Epithelial cell of esophagus (primary cell): ENCODE data around the gene MMADHC.

ENCODE experiments used
- DNase-seq: peaks from one replicate; pipeline ENCODE4 v3.0.0; 2010; ENCODE audit warnings: low read depth
- H3K4me3 ChIP-seq: 2 replicates; pipeline ENCODE4 v1.5.1; 2011; ENCODE audit warnings: mild to moderate bottlenecking, low read length, control low read depth
- TF ChIP-seq, protein P1 (sequence below): IDR thresholded peaks from 2 replicates; pipeline ENCODE4 v1.5.1; 2011; ENCODE audit warnings: low read depth, mild to moderate bottlenecking, low read length, control low read depth, inconsistent platforms; ENCODE audit not compliant: insufficient read depth; ENCODE audit errors: missing control alignments

Gene MMADHC

GRCh38 chr2:149587220-149587949, at the start of gene MMADHC:
Gene MMADHC (minus strand): TSS chr2:149587775. CDS start chr2:149587097, 678 bp downstream.
- TF ChIP-seq, protein P1, sequence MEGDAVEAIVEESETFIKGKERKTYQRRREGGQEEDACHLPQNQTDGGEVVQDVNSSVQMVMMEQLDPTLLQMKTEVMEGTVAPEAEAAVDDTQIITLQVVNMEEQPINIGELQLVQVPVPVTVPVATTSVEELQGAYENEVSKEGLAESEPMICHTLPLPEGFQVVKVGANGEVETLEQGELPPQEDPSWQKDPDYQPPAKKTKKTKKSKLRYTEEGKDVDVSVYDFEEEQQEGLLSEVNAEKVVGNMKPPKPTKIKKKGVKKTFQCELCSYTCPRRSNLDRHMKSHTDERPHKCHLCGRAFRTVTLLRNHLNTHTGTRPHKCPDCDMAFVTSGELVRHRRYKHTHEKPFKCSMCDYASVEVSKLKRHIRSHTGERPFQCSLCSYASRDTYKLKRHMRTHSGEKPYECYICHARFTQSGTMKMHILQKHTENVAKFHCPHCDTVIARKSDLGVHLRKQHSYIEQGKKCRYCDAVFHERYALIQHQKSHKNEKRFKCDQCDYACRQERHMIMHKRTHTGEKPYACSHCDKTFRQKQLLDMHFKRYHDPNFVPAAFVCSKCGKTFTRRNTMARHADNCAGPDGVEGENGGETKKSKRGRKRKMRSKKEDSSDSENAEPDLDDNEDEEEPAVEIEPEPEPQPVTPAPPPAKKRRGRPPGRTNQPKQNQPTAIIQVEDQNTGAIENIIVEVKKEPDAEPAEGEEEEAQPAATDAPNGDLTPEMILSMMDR = no peak
- DNase-seq = peak; percentile 96
- H3K4me3 ChIP-seq = peak within 1 kb of the TSS; percentile 97

DNA sequence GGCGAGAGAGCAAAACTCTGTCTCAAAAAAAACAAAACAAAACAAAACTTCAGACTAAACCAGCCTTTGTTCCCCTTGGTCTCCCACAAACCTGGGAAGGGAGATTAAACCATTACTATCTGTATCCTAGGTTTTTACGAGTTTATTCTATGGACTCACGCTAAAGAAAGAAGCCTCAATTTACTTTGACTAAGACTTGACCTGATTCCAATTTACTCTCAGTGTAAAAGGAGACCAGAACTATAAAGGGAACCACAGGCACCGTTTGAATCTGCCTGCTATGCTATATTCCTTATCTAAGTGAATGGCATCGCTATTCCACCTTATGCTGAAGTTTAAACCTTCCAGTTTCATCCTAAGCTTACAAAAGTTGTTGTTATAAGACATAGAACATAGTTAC, 46.5 kb upstream of the MMADHC start:
- no peak for DNase-seq
- H3K4me3 ChIP-seq = no peak overlapping the region
- TF ChIP-seq, protein P1 = no peak

GRCh38 chr2:149630445-149630844, 42.9 kb upstream of the MMADHC start:
- TF ChIP-seq, protein P1 = no peak
- DNase-seq = no peak
- no peak overlapping the region for H3K4me3 ChIP-seq

- DNase-seq = no peak
- no peak overlapping the region for H3K4me3 ChIP-seq
- TF ChIP-seq, protein P1 = no peak
These were observed 41.5 kb upstream of the MMADHC start for GRCh38 chr2:149629026-149629425.

DNA sequence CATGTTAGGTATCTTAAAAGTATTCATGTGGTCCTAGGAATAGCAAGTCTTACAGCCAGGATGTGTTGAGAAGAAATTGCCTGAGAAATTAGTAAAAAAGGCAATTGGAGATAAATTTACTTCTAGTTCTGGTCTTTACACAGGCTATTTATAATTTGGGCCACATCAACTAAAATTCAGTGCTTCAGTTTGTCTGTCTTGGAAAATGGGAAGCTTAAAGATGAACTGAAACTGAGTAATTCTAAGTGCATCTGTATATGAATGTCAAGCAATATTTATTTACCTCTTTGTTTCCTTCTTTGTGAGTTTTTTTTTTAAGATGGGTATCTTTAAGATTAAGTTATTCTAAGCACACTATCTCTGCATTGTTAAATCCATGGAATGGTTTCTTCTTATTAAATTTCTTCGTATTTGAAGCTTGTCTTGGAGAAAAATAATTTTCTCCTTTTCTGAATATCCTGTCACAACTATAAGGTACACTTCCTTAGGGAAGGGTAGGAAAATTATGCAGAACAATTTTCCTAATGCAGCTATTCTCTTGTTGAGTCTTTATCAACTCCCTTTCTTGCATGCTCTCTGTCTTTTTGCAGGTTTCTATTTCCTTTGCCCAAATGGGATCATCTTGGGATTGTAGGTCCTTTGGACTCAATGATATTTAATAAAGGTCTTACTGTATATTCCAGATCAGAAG, 39.7 kb upstream of the MMADHC start:
- TF ChIP-seq, protein P1 = no peak
- H3K4me3 ChIP-seq = no peak overlapping the region
- DNase-seq = no peak

DNA sequence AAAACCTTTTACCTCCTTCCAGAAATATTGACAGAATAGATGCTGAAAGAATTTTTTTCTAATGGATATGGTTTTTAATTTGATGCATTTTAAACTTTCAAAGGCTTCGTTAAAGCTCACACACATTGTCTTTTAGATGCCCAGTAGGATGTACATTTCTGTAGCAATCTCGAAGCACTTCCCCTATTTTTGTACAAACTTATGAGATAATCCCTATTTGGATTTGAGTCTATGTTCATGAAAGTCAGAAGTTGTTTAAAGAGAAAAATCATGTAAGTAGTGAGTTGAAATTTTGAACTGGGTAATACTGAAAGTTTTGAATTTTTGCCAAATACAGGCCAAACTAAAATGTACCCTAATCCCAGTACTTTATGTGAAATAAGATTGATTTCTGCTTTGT, 38.1 kb upstream of the MMADHC start:
- DNase-seq = no peak
- TF ChIP-seq, protein P1 = no peak
- H3K4me3 ChIP-seq = no peak overlapping the region
